KG1 (cell line): ENCODE measurements around the gene RAD51B.

ENCODE experiments used
- DNase-seq: peaks from one replicate; lab custom pipeline; 2025; lab: John Stamatoyannopoulos, UW

The RAD51B gene

DNA sequence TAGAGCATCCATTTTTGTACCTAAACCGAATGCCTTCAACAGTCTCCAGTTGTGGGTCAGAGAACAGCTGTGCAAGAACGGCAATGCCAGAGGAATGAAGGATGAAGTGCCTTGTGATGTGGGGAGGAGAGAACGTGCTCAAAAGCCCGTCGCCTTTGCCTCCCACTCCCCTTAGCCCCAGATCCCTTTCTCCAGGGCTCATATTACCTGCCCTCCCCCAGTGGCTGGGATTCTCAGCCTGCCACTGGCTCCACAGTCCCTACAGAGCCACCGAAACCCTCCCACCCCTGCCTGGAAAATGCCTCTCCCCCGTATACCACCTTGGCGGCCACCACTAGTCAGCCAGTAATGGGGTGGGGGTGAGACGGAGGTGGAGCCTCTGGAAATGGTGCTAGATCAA is 814.8 kb downstream of the RAD51B start:
- no peak for DNase-seq

DNA sequence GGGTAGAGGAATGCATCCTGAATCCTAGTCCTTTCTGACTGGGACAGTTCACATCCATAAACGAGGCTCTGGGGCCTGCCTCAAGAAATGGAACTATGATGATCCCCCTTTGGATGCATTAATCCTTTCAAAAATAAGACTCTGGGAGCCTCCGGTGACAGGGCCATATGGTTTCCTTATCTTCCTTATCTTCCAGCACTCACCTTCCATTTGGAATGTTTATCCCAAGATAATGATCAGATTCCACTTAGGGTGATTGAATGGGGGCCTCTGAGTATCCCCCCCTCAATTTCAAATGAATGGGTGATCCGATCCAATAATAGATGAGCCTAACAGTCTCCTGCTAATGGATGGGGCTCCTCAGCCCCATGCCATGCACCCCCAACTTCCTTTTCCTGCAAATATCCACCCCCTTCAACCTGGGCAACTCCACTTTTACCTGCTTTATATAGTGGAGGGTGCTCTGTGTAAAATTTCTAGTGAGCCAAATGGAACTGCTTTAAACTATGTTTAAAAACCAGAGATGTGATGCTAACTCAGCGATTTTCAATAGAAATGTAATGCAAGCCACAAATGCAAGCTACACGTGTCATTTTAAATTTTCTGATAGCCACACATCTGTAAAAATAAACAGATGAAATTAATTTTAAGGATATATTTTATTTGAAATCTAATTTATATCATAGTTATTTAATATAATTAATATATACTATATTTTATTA is 815.5 kb downstream of the RAD51B start:
- no peak for DNase-seq

DNA sequence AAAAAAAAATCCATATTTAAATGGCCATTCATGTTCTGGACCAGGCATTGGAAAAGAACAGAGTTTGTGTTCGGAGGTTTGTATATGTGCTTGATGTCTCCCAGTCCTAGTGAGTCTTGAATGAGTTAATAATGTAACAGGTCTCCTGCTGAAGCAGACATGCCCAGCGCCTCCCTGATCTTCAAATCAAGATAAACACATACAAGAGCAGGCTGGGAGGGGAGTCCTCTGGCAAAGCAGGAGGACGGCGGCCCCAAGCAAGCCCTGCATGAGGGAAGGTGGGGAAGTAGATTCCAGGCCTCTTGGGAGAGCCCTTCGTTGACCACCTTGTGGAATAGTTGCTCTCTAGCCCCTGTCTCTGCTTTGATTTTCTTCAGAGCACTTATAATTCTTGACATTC is 817.0 kb downstream of the RAD51B start:
- DNase-seq = no peak

DNA sequence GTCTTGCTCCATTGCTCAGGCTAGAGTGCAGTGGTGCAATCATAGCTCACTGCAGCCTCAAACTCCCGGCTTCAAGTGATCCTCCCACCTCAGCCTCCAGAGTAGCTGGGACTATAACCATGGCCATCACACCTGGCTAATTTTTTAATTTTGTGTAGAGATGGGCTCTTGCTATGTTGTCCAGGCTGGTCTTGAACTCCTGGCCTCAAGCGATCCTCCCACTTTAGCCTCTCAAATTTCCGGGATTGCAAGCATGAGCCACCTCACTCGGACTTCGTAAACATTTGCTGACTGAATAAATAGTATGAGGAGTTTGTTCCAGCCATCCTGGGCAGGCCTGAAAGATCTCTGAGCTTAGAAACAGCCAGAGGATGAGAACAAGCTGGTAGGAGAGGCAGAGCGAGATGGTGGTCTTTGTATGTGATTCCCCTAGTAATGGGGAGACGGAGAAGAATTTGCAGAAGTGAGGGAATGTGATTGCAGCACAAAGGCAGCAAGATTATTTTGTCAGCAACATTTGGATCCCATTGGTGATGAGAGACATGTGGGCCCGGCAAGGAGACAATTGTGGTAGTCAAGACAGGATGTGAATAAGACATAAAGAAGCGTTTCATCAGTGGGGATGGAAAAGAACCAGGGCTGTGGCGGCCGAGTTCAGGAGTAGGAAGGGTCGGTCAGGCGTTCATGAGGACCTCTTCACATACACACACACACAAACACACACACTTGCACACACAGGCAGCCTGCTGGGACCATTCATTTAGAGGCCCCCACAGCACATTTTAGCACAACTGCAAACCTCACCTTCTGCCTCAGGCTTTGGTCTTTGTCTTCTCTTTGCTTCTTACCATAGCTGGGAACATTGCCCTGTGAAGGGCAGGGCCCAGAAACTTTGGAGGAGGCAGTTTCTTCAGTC is 817.8 kb downstream of the RAD51B start:
- no peak for DNase-seq

DNA sequence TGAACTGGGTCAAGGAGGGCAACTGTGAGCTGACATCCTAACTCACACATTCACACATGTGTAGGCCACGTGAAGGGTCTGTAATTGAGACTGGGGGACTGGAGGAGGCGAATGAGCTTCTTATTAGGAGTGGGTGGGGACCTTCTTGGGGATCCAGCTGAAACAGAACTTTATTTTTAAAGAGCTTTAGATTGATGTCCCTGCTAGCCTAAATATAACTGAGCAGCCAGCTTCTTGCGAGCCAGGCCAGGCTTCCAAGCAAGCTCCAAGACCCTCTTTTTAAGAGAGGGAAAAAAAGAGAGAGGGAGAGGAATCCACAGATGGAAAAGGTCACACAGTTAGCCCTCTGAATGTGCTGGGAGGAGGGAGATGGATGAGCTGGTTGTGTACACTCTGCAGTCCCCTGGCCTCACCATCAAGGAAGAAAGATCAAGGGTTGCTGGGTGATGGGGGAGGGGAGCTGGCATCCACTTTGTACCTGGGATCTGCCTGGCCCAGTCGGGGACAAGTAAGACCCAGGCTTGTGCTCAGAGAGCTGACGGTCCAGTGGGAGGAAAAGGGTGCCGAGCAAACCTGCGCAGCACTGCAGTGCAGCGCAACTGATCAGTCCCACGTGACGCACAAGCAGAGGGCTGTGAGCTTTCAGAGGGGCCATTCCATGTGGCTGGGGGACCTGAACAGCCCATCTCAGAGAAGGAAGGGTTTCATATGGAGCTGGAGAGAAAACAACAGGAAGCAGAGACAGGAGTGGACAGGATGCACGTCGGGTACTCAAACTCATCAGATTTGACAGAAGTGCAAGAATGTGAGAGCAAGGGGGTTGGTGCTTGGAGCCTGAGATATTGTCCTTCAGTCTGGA is 818.8 kb downstream of the RAD51B start:
- no peak for DNase-seq

DNA sequence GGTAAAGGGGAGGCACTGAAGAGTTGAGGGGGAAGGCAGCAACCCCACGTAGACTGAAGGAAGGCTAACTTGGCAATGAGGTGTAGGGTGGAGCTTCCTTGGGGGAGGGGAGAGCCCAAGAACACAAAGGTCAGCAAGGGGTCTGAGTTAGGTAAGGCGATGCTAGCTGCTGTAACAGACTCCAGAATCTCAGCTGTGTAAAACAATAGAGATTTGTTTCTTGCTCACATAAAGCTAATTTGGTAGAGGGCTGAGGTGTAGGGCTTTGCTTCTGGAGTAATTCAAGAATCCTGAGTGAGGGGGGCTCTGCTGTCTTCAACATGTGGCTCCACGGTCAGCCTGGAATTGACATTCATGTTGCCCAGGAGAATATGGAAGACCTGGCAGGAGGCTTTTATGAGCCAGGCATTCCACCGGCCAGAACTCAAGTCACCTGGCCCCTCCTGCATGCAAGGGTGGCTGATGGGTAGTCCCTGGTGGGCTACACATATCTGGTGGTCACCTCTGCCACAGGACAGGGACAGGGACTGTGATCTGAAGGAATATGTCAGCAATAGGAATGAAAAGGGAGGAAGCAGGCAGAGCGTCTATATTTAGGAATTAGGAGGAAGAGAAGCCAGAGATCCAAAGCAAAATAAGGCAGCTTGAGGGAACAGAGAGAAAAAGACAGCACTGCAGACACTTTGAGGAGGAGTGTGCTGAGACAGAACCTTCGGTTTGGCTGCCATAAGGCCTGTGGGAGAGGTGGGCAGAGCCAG is 819.6 kb downstream of the RAD51B start:
- DNase-seq = no peak

DNA sequence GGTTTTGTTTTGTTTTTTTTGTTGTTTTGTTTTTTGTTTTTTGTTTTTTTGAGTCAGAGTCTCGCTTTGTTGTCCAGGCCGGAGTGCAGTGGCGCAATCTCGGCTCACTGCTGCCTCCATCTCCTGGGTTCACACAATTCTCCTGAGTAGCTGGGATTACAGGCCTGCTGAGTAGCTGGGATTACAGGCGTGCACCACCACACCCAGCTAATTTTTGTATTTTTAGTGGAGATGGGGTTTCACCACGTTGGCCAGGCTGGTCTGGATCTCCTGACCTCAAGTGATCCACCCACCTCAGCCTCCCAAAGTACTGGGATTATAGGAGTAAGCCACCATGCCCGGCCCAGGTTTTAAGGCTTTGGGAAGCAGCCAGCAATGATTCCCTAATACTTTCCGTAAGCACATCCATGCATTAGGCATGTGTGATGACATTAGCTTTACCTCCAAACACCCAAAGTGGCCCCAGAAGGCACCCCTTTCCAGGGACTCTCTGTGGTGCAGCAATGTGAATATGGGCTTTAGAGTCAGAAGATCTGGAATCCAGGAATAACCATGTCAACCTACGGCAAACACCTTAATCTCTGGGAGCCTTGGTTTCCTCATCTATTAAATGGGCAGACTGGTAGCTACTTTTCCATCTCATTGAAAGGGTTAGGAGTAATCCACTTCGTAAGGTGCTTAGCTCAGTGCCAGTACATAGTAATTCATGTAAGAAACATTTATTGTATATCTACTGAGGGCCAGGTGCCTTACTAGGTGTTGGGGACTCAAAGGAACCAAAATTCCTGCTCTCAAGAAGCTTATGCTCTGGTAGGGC is 820.4 kb downstream of the RAD51B start:
- no peak for DNase-seq

DNA sequence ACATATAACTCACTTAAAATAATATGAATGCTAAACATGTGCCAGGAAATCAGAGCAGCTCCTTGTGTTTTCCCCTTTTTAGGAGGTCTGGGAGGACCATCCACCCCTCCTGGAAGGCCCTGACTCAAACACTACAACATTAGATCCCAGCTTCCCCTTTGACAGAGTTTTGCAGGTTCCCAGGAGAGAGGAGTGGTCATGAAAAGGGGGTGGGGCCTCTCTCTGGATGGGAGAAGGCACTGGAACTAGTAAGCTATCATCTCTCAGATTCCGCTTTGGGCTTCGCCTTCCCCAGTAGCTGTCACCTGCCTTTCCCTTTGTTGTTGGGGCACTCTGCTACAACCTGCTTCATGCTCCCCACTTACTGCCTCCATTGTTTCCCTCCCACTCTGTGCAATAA is 824.1 kb downstream of the RAD51B start:
- DNase-seq = no peak

DNA sequence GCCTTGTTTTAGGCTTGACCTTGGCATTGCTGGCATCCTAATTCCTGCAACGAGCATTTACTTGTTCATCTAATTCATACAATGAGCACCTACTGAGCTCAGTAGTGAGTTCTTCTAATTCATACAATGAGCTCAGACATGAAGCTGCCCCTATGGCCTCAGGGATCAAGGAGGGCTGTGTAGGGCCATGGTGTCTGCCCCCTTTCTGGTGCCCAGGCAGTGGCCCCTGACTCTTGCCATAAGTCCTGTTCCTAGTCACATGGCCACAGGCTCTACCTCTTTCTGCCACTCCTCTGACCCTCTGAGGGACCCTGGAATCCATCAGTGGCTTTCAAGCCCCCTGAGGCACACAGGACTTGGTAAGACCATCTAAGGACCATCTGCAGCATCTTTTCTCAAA is 824.5 kb downstream of the RAD51B start:
- no peak for DNase-seq

DNA sequence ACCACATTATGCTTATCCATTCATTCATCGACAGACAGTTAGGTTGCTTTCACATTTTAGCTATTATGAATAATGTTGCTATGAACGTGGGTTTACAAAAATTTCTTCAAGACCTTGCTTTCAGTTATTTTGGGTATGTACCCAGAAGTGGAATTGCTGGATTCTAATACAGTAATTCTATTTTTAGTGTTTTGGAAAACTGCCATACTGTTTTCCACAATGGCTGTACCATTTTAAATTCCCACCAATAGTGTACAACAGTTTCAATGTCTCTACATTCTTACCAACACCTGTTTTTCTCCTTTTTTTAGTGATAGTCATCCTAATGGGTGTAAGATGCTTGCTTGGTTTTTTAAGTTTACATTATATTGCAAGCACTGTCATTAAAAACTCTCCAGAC is 825.8 kb downstream of the RAD51B start:
- no peak for DNase-seq

DNA sequence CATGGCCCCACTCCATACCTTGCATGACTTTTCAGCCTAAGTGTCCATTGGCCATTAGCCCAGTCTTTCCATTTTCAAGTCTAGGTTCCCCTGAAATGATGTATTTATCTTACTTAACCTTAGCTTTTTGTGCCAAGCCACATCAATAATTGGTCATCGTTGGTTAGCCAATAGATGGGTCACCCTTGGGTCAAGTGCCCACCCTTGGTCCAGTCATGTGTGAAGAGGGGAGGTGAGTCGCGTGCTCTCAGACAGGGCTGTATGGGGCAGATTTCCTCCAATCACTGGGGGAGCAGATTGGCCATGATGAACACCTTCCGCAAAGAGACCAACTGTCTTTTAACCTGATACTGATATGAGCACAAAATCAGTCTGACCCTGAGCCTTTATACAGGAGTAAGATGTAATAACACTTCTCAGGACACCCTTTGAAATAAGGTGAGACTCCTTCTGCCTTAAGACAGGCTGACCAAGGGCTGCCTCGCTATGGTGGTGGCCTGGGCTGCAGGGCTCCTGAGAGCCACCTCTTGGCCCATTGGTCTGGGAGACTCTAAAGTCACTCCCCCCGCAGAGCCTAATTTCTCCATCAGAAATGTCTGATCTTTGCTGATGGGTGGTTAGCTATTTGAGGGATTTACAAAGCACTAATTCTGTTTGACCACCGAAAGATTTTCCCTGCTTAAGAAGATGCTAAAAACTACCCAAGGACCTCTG is 830.1 kb downstream of the RAD51B start:
- DNase-seq = no peak

DNA sequence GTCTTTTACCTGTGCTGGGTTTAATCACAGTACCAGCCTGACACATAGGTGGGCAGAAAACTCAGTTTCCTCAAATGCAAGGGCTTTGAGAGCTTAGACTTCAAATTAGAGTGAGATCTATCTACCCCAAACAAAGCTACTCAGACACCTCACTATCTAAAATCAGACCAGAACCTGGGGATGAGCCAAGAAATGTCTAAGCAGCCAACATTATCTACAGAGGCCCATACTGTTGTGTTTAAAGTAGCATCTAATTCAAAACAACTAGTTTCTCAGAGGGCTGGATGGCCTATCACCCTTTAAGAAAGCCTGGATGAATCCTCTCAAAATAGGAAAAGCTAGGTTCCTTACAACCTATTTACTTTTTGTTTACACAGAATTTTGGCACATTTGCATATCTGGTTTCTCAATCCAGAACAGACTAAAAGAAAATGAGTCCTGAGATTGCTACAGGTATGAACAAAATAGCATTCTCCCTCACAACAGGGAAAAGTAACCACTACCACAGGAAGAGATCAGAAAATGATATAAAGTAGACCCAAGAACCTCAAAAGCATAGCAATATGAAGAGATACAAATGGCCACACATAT is 830.9 kb downstream of the RAD51B start:
- no peak for DNase-seq

DNA sequence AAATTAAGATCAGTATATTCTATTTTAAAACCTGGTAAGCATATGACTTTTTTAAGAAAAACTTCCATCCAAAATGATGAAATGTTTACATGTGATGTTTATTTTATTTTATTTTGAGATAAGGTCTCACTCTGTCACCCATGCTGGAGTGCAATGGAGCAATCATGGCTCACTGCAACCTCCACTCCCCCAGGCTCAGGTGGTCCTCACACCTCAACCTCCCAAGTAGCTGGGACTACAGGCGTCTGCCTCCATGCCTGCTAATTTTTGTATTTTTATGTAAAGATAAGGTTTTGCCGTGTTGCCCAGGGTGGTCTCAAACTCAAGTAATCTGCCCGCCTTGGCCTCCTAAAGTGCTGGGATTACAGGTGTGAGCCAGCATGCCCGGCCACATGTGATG is 831.5 kb downstream of the RAD51B start:
- DNase-seq = no peak

DNA sequence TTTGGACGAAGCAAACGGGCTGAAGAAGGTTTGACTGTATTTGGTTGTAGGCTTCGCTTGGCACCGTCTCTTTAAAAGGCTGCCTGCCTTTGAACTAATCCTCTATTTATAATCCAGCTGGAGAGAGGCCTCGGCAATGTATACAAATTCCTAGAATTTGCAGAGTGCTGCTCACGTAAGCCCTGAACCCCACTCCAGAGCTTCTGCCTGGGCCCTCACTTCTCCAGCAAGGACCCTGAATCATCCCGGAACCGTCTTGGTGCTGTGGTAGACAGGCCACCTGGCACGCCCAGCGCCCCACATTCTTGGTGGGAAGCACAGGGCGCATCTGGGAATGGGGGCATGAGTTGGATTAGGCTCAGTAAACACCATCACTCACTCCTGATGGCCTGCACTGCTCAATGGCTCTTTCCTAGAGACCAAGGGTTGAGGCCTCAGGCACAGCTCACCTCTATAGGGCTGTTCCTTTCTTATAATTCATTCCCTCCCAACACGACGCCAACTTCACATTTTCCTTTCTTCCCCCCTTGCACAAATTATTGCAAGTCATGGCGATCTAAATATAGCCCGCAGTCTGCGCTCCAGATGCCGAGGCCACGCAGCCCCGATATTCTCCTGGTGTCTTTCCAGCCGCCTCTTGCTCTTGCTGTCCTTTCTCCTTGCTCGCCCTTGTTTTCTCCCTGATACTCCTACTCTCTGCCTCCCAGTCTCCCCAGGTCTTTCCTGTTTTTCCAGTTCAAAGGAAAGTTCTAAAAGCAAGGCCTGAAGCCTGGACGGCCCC is 832.3 kb downstream of the RAD51B start:
- no peak for DNase-seq

DNA sequence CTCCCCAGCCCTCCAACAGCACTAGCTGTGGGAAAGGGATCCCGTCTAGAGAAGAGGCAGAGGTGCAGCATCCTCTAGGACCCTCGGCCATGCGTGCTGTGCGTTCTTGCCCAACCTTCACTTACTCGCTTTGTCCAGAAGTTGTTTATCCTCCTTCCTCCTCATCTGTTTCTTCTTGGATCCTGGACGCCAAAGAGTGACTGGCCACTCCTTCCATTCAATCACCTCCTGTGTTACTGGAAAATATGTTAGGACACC is 832.8 kb downstream of the RAD51B start:
- no peak for DNase-seq

DNA sequence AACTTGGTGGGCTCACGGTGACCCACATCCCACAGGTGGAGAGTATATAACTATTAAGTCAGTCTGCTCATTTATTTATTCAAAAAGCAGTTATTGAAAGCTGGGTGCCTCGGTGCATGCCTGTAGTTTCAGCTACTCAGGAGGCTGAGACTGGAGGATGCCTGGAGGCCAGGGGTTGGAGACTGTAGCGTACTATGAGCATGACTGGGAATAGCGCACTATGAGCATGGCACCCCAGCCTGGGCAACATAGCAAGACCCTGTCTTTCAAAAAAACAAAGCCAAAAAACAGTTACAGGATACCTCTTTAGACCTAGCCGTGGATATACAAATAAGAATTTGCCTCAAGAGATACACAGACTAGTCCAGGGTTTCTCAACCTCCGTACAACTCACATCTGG is 833.5 kb downstream of the RAD51B start:
- no peak for DNase-seq

DNA sequence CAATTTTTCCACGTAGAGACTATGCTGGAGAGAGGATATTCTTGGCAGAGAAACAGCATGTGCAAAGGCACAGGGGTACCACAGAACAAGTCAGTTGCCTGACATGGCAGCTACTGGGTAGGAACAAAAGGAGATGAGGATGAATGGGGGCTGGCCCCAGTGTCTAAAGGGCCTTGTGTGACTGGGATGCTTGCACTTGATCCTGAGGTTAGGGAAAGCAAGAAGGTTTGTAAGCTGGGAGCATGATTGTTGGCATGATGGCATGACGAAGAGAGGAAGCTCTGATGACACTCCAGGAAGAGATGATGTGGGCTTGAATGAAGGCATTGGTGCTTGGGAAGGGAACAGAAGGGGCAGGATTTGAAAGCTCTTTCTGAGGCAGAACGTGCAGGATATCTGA is 834.2 kb downstream of the RAD51B start:
- DNase-seq = no peak

DNA sequence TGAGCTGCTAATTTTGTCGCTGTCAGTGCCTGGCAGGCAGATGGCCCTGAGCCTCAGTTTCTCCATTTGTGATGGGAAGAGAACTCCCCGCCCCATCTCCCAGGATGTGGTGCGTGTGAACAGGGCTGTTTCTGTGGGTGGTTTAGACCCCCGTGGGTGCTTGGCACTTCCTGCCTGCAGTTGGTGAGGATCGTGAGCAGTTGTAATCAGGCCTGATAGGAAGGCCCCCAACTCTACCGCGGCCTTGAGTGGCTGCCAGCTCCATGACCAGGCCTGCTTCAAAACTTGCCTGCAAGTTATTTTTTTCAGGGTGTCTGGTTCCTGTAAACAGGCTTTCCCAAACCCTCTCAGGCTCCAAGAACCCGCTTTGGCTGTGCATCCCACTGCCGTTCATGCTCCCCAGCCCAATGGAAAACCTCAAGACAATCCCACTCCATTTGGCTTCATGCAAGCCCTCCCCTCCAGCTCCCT is 834.9 kb downstream of the RAD51B start:
- DNase-seq = no peak
